Measurements from ENCODE around the gene OBSL1. TPM values are rescaled to one million over a fixed set of nuclear protein-coding genes. Genes with fewer than 3 reads are reported as not detected.

OBSL1 gene
- total RNA-seq, 1 experiment from 2014 or later = 25.5 TPM

- Histone ChIP-seq H3K27me3 (ENCODE audit: control insufficient read depth, insufficient read depth, low read length) (peaks cover 5% of the 10 kb centered on the region; the same call in 1 of the 2 replicates), H3K4me3 (ENCODE audit: low read depth in 2 of 2, low read length in 2 of 2) (no peak overlapping the region), H3K9me3 (ENCODE audit: control insufficient read depth, insufficient read depth, low read depth, low read length) (no peaks in the 10 kb centered on the region), H3K4me1 (ENCODE audit: control insufficient read depth, insufficient read depth, low read length) (no peaks in the 10 kb centered on the region), H3K27ac (ENCODE audit: low read length) (no peak overlapping the region), H3K36me3 (ENCODE audit: control insufficient read depth, insufficient read depth, low read length) (no peaks in the 10 kb centered on the region)
- ATAC-seq (no peak), DNase-seq (ENCODE audit: low read depth, low spot score) (no peak)
- BruUV-seq (replicated peaks) = no TSS peak
- ChIA-PET CTCF (no interaction called here), POLR2A (no interaction called here)
- in situ Hi-C loops (cut with HindIII; ENCODE audit: low pct_unique_long_range_greater_than_20kb, low sequenced_read_pairs) = no loop called here
- TF ChIP-seq SIN3A (IDR thresholded peaks at IDR 0.05; ENCODE audit: borderline replicate concordance, insufficient read depth, low read depth, low read length) (no peak), TCF7L2 (IDR thresholded peaks at IDR 0.05; ENCODE audit: low read depth, low read length) (no peak), CTCF (IDR thresholded peaks at IDR 0.05) (no peak), REST (IDR thresholded peaks at IDR 0.05; ENCODE audit: insufficient read depth in 1 of 2, low read depth in 2 of 2, low read length in 1 of 2) (no peak), POLR2AphosphoS5 (IDR thresholded peaks at IDR 0.05; ENCODE audit: low read depth, low read length) (no peak)
- intact Hi-C loops (cut with micrococcal nuclease; ENCODE audit: unreplicated experiment) = no loop called here
Measured at GRCh38 chr2:219531639-219532377, 39.5 kb downstream of the OBSL1 start.

DNA sequence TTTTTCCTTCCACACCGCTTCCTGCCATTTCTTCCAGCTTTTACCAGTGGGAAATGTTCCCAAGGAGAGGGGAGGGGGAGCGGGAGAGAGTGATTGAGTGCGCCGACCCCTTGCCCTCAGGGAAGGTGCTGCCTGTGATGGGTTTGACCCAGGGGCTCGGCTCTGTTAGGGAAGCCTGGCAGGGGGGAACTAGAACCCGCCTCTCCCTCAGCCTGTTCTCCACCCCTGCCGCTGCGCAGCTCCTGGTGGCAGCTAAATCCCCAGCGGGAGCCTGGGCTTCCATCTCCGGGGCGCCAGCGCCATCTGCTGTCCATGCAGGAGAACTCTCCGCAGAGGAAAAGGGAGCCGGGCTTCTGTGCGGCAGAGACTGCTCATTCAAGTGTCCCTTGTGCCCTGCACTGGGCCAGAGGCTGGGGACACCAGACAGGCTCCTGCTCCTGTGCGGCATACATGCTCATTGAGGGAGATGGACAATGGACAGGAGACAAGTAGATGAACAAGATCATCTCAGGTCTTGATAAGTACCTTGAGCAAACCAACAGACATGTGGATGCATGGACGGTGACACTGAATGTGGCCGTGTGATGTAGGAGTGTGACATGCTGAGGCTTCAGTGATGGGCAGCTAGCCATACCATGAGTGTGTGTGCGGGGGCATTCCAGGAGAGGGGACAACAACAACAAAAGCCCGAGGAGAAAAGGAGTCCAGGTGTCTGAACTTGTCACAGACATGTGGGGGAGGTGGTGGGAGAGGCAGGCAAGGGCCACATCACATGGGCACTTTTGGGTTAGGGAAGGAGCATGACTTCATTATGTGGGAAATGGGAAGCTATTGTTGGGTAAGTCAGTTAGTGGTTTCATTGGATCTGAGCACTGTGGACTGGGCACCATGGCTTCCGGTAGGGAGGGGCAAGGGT is 41.0 kb downstream of the OBSL1 start:
- peak; percentile 94 for ATAC-seq
- intact Hi-C loops (cut with micrococcal nuclease; ENCODE audit: unreplicated experiment) = loop anchor here (1.0 kb wide), 1 partner anchor 127 kb away; no protein-coding TSS in a partner anchor
- H3K9me3 ChIP-seq (ENCODE audit: control insufficient read depth, insufficient read depth, low read depth, low read length) = no peaks in the 10 kb centered on the region
- no peaks in the 10 kb centered on the region for H3K4me1 ChIP-seq (ENCODE audit: control insufficient read depth, insufficient read depth, low read length)
- POLR2A ChIA-PET = interaction anchor here (0.6 kb wide), 1 partner anchor 142 kb away, joined by 5 read pairs; no protein-coding TSS in a partner anchor
- DNase-seq (ENCODE audit: low read depth, low spot score) = peak; percentile 62
- no peak overlapping the region for H3K27ac ChIP-seq (ENCODE audit: low read length)
- TF ChIP-seq REST (IDR thresholded peaks at IDR 0.05; ENCODE audit: insufficient read depth in 1 of 2, low read depth in 2 of 2, low read length in 1 of 2) = 0 out of 4 replicates have a peak, but pooled peaks of 1 of the 2 experiments have one; percentile 46
- TF ChIP-seq POLR2AphosphoS5 (IDR thresholded peaks at IDR 0.05; ENCODE audit: low read depth, low read length) = no peak
- TF ChIP-seq SIN3A (IDR thresholded peaks at IDR 0.05; ENCODE audit: borderline replicate concordance, insufficient read depth, low read depth, low read length) = no peak
- no peak for TF ChIP-seq TCF7L2 (IDR thresholded peaks at IDR 0.05; ENCODE audit: low read depth, low read length)
- peak; percentile 95 for TF ChIP-seq CTCF (IDR thresholded peaks at IDR 0.05)
- CTCF ChIA-PET = interaction anchor here (0.5 to 2.9 kb wide), 23 partner anchors 8 to 374 kb away, joined by 3 to 36 read pairs (median 4); partner anchors contain the start of gene GMPPA
- H3K4me3 ChIP-seq (ENCODE audit: low read depth in 2 of 2, low read length in 2 of 2) = peak overlapping the region; percentile 7 to 36; a peak in 3 of 4 replicates
- in situ Hi-C loops (cut with HindIII; ENCODE audit: low pct_unique_long_range_greater_than_20kb, low sequenced_read_pairs) = no loop called here
- H3K36me3 ChIP-seq (ENCODE audit: control insufficient read depth, insufficient read depth, low read length) = no peaks in the 10 kb centered on the region
- peaks cover 5% of the 10 kb centered on the region; the same call in 1 of the 2 replicates for H3K27me3 ChIP-seq (ENCODE audit: control insufficient read depth, insufficient read depth, low read length)
- BruUV-seq (replicated peaks) = no TSS peak

Measured in Panc1 (cell line).